Loucy (cell line): ENCODE results near the gene ZBTB20.

Experiments
- H2AFZ ChIP-seq: fragments of 200-600 bp; sonication (generic); 2 replicates; pipeline ENCODE4 v1.6.0; 2016; ENCODE audit warnings: antibody characterized with exemption, mild to moderate bottlenecking, low read length, moderate library complexity
- H3F3A ChIP-seq: fragments of 200-600 bp; 2 replicates; pipeline ENCODE4 v1.6.0; 2016; ENCODE audit warnings: antibody characterized with exemption, low read depth, mild to moderate bottlenecking
- H3K27me3 ChIP-seq: fragments of 200-600 bp; sonication (generic); 2 replicates; pipeline ENCODE4 v1.6.1; 2014; ENCODE audit warnings: low read length, mild to moderate bottlenecking; ENCODE audit not compliant: insufficient read depth, poor library complexity, severe bottlenecking
- H3K36me3 ChIP-seq: fragments of 200-600 bp; sonication (generic); 2 replicates; pipeline ENCODE4 v1.6.1; 2016; ENCODE audit warnings: low read length; ENCODE audit not compliant: insufficient read depth
- H3K4me1 ChIP-seq: fragments of 200-600 bp; sonication (generic); 2 replicates; pipeline ENCODE4 v1.5.1; 2014; ENCODE audit warnings: low read length, mild to moderate bottlenecking; ENCODE audit not compliant: insufficient read depth, poor library complexity, severe bottlenecking
- H3K4me2 ChIP-seq: fragments of 200-600 bp; sonication (generic); 2 replicates; pipeline ENCODE4 v1.6.0; 2014; ENCODE audit warnings: antibody characterized with exemption, low read length, low read depth, mild to moderate bottlenecking; ENCODE audit not compliant: poor library complexity, severe bottlenecking
- H3K4me3 ChIP-seq: fragments of 200-600 bp; sonication (generic); 2 replicates; pipeline ENCODE4 v1.5.1; 2014; ENCODE audit warnings: low read length, mild to moderate bottlenecking, mixed read lengths; ENCODE audit not compliant: poor library complexity, severe bottlenecking
- H3K79me2 ChIP-seq: fragments of 200-600 bp; sonication (generic); 2 replicates; pipeline ENCODE4 v1.6.1; 2014; ENCODE audit warnings: low read length; ENCODE audit not compliant: insufficient read depth
- H3K9ac ChIP-seq: fragments of 200-600 bp; sonication (generic); 2 replicates; pipeline ENCODE4 v1.6.0; 2014; ENCODE audit warnings: mild to moderate bottlenecking, low read depth, low read length, moderate library complexity; ENCODE audit not compliant: poor library complexity, severe bottlenecking
- H3K9me2 ChIP-seq: fragments of 200-600 bp; sonication (generic); replicated peaks from 2 replicates; pipeline ENCODE4 v1.6.1; 2016; ENCODE audit warnings: low read depth, low read length, mixed read lengths
- H3K9me3 ChIP-seq: fragments of 200-600 bp; sonication (generic); 2 replicates; pipeline ENCODE4 v1.6.1; 2014; ENCODE audit warnings: mild to moderate bottlenecking, antibody characterized with exemption, low read length, low read depth; ENCODE audit not compliant: insufficient read depth
- H4K20me1 ChIP-seq: fragments of 200-600 bp; sonication (generic); 2 replicates; pipeline ENCODE4 v1.6.0; 2014; ENCODE audit warnings: antibody characterized with exemption, low read length, mild to moderate bottlenecking; ENCODE audit not compliant: insufficient read depth, poor library complexity, severe bottlenecking
- EZH2phosphoT487 ChIP-seq: fragments of 200-600 bp; IDR thresholded peaks from 2 replicates; pipeline ENCODE4 v1.6.1; 2018; ENCODE audit warnings: antibody characterized with exemption, mild to moderate bottlenecking, moderate library complexity, borderline replicate concordance
- TF ChIP-seq, protein P1 (sequence below): fragments of 200-600 bp; sonication (generic); conservative IDR thresholded peaks from 2 replicates; pipeline ENCODE4 v1.5.1; 2014; ENCODE audit warnings: mild to moderate bottlenecking, antibody characterized with exemption, low read length

ZBTB20 gene

DNA sequence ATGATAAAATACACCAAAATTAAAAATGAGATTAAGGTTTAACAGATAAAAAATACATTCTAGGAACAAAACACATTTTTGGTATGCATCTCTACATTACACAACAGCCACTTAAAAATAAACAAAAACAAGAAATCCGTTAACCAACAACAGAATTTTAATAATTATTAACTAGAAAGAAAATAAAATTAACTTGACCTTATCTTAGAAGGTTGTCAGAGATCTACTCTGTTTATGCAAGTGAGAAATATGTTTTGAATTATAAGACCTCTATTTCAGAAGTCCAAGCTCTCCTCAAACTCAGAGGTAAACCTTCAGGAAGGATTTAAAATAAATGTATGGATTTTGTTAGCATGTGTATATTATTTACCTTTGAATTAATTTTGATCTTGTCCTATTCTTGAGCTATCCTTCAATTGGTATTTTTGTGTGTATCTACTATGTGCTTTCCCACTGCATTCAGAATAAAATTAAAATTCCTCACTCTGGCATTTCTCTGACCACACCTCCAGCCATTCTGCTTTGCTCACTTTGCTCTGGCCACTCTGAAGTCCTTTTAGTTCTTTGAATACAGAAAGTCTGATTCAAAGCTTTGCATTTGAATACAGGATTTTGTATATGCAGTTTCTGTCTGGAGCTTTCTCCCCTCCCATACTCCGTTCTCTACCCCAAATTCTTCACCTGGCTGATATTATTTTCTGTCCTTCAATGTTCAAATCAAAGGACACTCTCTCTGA is 352.0 kb downstream of the ZBTB20 start:
- Histone ChIP-seq H3K9ac (no peak overlapping the region), H3K9me3 (no peaks in the 10 kb centered on the region), H3K36me3 (no peaks in the 10 kb centered on the region), H3K4me2 (no peak overlapping the region), H3K9me2 (no peaks in the 10 kb centered on the region), H3K4me1 (no peaks in the 10 kb centered on the region), H3K79me2 (no peaks in the 10 kb centered on the region), H3K4me3 (no peak overlapping the region), H4K20me1 (no peaks in the 10 kb centered on the region), H3K27me3 (no peaks in the 10 kb centered on the region), H3F3A (no peaks in the 10 kb centered on the region), H2AFZ (no peak overlapping the region)
- TF ChIP-seq, protein P1, sequence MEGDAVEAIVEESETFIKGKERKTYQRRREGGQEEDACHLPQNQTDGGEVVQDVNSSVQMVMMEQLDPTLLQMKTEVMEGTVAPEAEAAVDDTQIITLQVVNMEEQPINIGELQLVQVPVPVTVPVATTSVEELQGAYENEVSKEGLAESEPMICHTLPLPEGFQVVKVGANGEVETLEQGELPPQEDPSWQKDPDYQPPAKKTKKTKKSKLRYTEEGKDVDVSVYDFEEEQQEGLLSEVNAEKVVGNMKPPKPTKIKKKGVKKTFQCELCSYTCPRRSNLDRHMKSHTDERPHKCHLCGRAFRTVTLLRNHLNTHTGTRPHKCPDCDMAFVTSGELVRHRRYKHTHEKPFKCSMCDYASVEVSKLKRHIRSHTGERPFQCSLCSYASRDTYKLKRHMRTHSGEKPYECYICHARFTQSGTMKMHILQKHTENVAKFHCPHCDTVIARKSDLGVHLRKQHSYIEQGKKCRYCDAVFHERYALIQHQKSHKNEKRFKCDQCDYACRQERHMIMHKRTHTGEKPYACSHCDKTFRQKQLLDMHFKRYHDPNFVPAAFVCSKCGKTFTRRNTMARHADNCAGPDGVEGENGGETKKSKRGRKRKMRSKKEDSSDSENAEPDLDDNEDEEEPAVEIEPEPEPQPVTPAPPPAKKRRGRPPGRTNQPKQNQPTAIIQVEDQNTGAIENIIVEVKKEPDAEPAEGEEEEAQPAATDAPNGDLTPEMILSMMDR: no peak
- no peak for TF ChIP-seq EZH2phosphoT487

DNA sequence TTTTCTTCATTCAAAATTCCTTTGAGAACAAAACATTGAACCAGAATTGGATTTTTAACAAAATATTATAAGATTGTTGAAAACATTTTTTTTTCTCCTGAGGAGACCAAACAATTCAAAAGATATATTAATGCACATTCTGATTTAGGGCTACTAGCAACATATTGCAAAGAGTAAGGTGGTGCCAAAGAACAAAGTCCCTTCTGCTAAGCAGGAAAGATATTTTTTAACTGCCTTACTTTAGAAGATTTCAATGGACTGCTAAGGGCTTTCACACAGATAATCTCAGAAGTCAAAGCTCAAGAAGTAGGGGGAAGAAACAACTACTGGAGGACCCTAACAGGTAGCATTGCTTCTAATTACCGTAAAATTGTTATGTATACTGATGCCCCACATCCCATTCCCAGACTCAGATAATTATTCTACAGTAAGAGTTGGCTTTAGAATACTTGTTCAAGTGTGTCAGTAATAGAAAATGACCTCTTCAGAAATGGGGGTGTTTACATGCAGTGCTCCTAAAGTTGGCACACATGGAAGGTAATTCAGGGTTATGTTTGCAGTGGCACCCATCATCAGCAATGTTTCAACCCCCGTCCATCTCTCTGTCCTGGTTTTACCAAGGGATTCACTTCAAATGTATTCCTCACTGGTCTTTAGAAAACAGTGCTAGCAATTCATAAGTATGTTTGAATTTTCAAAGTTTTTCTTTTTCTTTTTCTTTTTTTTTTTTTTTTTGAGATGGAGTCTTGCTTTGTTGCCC is 354.7 kb downstream of the ZBTB20 start:
- Histone ChIP-seq H4K20me1 (no peaks in the 10 kb centered on the region), H3K27me3 (no peaks in the 10 kb centered on the region), H3K4me2 (no peak overlapping the region), H3K4me3 (no peak overlapping the region), H3K9ac (no peak overlapping the region), H3K36me3 (no peaks in the 10 kb centered on the region), H3F3A (no peaks in the 10 kb centered on the region), H3K4me1 (no peaks in the 10 kb centered on the region), H3K9me3 (no peaks in the 10 kb centered on the region), H3K9me2 (no peaks in the 10 kb centered on the region), H2AFZ (no peak overlapping the region), H3K79me2 (no peaks in the 10 kb centered on the region)
- TF ChIP-seq EZH2phosphoT487: no peak
- TF ChIP-seq, protein P1: no peak

- H3K4me3 ChIP-seq: no peak overlapping the region
- H3K27me3 ChIP-seq: no peaks in the 10 kb centered on the region
- H3K9me2 ChIP-seq: no peaks in the 10 kb centered on the region
- TF ChIP-seq, protein P1: no peak
- TF ChIP-seq EZH2phosphoT487: no peak
- H3K9ac ChIP-seq: no peak overlapping the region
- H3K4me1 ChIP-seq: no peaks in the 10 kb centered on the region
- H3K4me2 ChIP-seq: no peak overlapping the region
- H3K79me2 ChIP-seq: no peaks in the 10 kb centered on the region
- H3K9me3 ChIP-seq: no peaks in the 10 kb centered on the region
- no peaks in the 10 kb centered on the region for H3K36me3 ChIP-seq
- no peaks in the 10 kb centered on the region for H4K20me1 ChIP-seq
- no peaks in the 10 kb centered on the region for H3F3A ChIP-seq
- no peak overlapping the region for H2AFZ ChIP-seq
Measured at GRCh38 chr3:114790752-114791151, 356.3 kb downstream of the ZBTB20 start.
